ENCODE results near the gene RFXANK.

Gene RFXANK

GRCh38 chr19:19162495-19162894, 29.6 kb upstream of the RFXANK start:
- TF ChIP-seq, protein P1, sequence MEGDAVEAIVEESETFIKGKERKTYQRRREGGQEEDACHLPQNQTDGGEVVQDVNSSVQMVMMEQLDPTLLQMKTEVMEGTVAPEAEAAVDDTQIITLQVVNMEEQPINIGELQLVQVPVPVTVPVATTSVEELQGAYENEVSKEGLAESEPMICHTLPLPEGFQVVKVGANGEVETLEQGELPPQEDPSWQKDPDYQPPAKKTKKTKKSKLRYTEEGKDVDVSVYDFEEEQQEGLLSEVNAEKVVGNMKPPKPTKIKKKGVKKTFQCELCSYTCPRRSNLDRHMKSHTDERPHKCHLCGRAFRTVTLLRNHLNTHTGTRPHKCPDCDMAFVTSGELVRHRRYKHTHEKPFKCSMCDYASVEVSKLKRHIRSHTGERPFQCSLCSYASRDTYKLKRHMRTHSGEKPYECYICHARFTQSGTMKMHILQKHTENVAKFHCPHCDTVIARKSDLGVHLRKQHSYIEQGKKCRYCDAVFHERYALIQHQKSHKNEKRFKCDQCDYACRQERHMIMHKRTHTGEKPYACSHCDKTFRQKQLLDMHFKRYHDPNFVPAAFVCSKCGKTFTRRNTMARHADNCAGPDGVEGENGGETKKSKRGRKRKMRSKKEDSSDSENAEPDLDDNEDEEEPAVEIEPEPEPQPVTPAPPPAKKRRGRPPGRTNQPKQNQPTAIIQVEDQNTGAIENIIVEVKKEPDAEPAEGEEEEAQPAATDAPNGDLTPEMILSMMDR (IDR thresholded peaks at IDR 0.05) = no peak

DNA sequence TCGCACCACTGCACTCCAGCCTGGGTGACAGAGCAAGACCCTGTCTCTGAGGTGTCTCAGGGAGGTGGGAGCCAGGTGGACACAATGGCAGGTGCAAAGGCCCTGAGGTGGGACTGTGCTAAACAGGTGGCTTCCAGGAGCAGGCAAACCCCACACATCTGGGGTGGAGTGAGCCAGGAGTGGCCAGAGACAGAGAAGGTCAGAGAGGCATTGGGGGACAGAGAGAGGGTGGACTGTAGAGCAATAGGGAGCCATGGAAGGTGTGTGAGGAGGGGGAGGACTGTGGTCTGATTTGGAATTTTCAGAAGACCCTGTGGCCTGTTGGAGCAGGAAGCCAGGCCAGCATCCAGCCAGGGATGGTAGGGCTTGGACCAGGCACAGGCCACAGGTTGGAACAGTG, 26.7 kb upstream of the RFXANK start:
- TF ChIP-seq, protein P1 (IDR thresholded peaks at IDR 0.05) = no peak

DNA sequence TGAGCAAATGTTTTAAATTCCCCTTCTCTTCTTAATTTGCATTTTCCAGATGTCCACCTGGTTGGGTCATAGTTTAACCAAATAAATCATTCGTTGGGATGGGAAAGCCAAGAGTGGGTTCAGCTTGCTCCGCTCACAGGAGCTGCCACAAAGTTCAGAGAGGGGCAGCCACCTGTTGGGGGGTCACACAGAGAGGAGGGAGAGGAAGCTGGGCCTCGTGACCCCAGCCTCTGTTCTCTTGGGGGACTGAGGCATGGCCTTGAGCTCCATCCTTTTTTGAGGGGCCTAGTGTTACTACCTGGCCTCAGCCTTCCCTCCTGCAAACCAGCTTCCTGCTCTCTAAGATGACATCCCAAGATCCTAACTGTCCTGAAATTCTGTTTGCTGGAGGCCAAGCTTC, 24.4 kb upstream of the RFXANK start:
- TF ChIP-seq, protein P1 (IDR thresholded peaks at IDR 0.05) = no peak

DNA sequence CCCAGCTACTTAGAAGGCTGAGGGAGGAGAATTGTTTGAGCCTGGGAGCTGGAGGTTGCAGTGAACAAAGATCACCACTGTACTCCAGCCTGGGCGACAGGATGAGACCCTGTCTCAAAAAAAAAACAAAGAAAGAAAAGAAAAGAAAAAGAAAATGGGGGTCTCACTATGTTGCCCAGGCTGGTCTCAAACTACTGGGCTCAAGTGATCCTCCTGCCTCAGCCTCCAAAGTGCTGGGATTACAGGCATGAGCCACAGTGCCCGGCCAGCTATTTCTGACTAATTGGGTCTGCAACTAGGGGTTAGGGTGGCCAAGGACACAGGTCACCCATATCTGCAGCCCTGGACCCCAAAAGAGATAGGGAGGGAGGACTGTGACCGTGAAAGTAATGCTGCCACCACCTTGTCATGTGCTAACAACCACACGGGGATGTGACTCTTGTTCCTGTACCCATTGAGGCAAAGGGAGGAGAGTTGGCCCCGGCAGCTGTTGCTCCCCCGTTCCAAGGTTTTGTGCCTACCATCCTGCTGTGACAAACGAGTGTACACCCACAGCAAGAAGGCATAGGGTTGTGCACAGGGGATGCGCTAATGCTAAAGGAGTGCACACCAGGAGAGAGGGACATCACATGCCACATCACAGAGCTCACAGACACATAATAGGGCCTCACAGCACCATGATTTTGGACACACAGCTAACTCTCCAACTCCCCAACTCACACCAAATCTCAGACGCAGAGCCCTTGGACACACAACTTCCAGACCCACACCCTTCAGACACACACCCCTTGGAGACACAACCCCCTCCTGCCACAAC, 22.6 kb upstream of the RFXANK start:
- TF ChIP-seq, protein P1 (IDR thresholded peaks at IDR 0.05) = no peak

DNA sequence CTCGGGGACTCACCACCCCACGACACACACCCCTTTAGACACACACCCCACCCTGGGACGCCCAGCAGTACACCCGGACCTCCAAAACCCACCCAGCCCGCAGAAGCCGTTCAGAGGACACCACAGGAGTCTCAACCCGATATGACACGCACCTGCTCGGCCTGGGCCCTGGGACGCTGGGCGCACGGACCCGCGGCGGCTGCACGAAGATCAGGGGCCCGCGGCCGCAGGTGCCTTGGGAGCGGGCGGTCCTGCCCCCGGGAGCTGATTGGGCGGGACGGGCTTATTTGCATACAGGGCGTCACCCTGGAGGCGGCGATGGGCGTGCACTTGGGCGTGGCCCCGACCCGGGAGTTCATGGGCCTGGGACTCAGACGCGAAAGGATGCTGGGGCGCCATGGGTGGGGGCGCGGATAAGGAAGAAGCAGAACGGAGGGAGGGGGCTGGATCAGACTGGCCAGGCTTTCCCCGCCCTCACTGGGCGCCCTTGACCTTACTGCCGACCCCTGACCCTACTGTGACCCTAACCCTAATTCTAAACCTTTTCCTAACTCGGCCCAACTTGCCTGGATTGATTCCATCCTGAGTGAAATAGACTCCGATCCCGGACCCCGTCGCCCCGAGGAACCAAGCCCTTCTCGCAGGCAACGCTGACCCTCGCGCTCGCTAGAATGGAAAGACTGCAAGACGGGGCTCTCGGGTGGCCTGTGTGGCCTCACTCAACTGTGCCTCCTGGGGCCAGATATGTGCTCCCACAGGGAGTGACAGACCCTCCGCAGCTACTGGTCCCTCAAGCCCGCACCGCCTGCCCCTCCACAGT, 21.8 kb upstream of the RFXANK start, which contains the start of gene MEF2B:
TSS of gene MEF2B (minus strand) at position 211 of the 820 bp plus-strand sequence. CDS start 19,528 bp downstream, outside the sequence.
- TF ChIP-seq, protein P1 (IDR thresholded peaks at IDR 0.05) = no peak

GRCh38 chr19:19170873-19171672, 21.0 kb upstream of the RFXANK start:
- TF ChIP-seq, protein P1 (IDR thresholded peaks at IDR 0.05) = no peak
